IMR-90 (cell line): ENCODE measurements around the gene IGSF9B. TPM values are rescaled to one million over a fixed set of nuclear protein-coding genes. Genes with fewer than 3 reads are reported as not detected.
"Not testable (repeated sequence)": the region's sequence is repeated elsewhere in the genome, so short reads cannot be mapped to it uniquely, and the experiment has no call there.

Experiments used
- ATAC-seq: fragments of 200-7000 bp; cut with Tn5 transposase; 2 replicates; pipeline ENCODE4 v1.9.1; 2020; ENCODE audit warnings: low read depth, mild to moderate bottlenecking, moderate library complexity
- BruUV-seq: library from RNA; stranded (reverse); fragments of 400-500 nt; replicated peaks from 2 replicates; lab custom pipeline; 2021; lab: Mats Ljungman, UMichigan
- CTCF ChIA-PET: fragments of 300-600 bp; formaldehyde crosslinking; extraction: SDS; loops from one replicate; lab custom pipeline; 2021; ENCODE audit warnings: antibody characterized with exemption; lab: Yijun Ruan, JAX
- POLR2A ChIA-PET: fragments of 300-600 bp; sonication (Branson Sonifier 250); formaldehyde crosslinking; loops from one replicate; lab custom pipeline; 2022; ENCODE audit warnings: antibody characterized with exemption; ENCODE audit not compliant: unreplicated experiment; lab: Charles Lee
- DNase-seq: peaks from one replicate; pipeline ENCODE4 v3.0.0; 2013
- H2AFZ ChIP-seq: replicated peaks from 2 replicates; pipeline ENCODE3; 2013; ENCODE audit warnings: low read length, mild to moderate bottlenecking; ENCODE audit not compliant: poor library complexity
- H2AK5ac ChIP-seq: 2 replicates; pipeline ENCODE4 v1.6.1; 2013; ENCODE audit warnings: low read depth, low read length, inconsistent platforms
- H2AK9ac ChIP-seq: replicated peaks from 2 replicates; pipeline ENCODE3; 2013; ENCODE audit warnings: mild to moderate bottlenecking, low read depth, low read length, moderate library complexity; ENCODE audit not compliant: poor library complexity
- H2BK120ac ChIP-seq: 2 replicates; pipeline ENCODE4 v1.6.1; 2013; ENCODE audit warnings: low read depth, low read length, inconsistent platforms
- H2BK15ac ChIP-seq: 3 replicates; pipeline ENCODE4 v1.6.1; 2013; ENCODE audit warnings: low read depth, low read length, inconsistent platforms
- H2BK20ac ChIP-seq: 2 replicates; pipeline ENCODE4 v1.6.1; 2013; ENCODE audit warnings: low read depth, mild to moderate bottlenecking, inconsistent platforms, low read length, moderate library complexity
- H2BK5ac ChIP-seq: 2 replicates; pipeline ENCODE4 v1.6.1; 2013; ENCODE audit warnings: mild to moderate bottlenecking, low read depth, low read length, inconsistent platforms; ENCODE audit not compliant: poor library complexity, severe bottlenecking
- H3K14ac ChIP-seq: replicated peaks from 2 replicates; pipeline ENCODE4 v1.6.1; 2013; ENCODE audit warnings: low read depth, low read length, inconsistent platforms
- H3K18ac ChIP-seq: 2 replicates; pipeline ENCODE4 v1.6.1; 2013; ENCODE audit warnings: low read depth, low read length, control low read depth
- H3K23ac ChIP-seq: 2 replicates; pipeline ENCODE4 v1.6.1; 2013; ENCODE audit warnings: low read depth, low read length, inconsistent platforms
- H3K27ac ChIP-seq: 2 replicates; pipeline ENCODE4 v1.5.1; 2013; ENCODE audit warnings: mild to moderate bottlenecking, control low read depth, low read length; ENCODE audit not compliant: insufficient read depth
- H3K27me3 ChIP-seq: 2 replicates; pipeline ENCODE4 v1.6.1; 2013; ENCODE audit warnings: low read length; ENCODE audit not compliant: control insufficient read depth, insufficient read depth
- H3K36me3 ChIP-seq: 2 replicates; pipeline ENCODE4 v1.6.1; 2013; ENCODE audit warnings: low read length, mixed read lengths; ENCODE audit not compliant: control insufficient read depth, insufficient read depth
- H3K4ac ChIP-seq: 2 replicates; pipeline ENCODE4 v1.6.1; 2013; ENCODE audit warnings: low read depth, low read length, inconsistent platforms
- H3K4me1 ChIP-seq: 2 replicates; pipeline ENCODE4 v1.6.1; 2013; ENCODE audit warnings: low read length, mixed read lengths; ENCODE audit not compliant: control insufficient read depth, insufficient read depth
- H3K4me2 ChIP-seq: 2 replicates; pipeline ENCODE4 v1.6.1; 2013; ENCODE audit warnings: low read depth, mild to moderate bottlenecking, control low read depth, low read length, moderate library complexity
- H3K4me3 ChIP-seq: 2 replicates; pipeline ENCODE4 v1.5.1; 2013; ENCODE audit warnings: low read depth, mild to moderate bottlenecking, control low read depth, low read length, moderate library complexity; ENCODE audit not compliant: insufficient read depth
- H3K56ac ChIP-seq: 2 replicates; pipeline ENCODE4 v1.6.1; 2013; ENCODE audit warnings: low read length, inconsistent platforms; ENCODE audit not compliant: insufficient read depth; ENCODE audit errors: extremely low read depth
- H3K79me1 ChIP-seq, 2 experiments: 2 replicates each; pipeline ENCODE4 v1.6.1; 2013; ENCODE audit warnings: low read length in 2 of 2, inconsistent platforms in 1 of 2, low read depth in 1 of 2
- H3K9ac ChIP-seq: 2 replicates; pipeline ENCODE4 v1.6.1; 2013; ENCODE audit warnings: low read depth, low read length, control low read depth
- H3K9me1 ChIP-seq: 2 replicates; pipeline ENCODE4 v1.6.1; 2013; ENCODE audit warnings: low read length, inconsistent platforms; ENCODE audit not compliant: insufficient read depth
- H3K9me3 ChIP-seq: 2 replicates; pipeline ENCODE4 v1.6.1; 2013; ENCODE audit warnings: low read length; ENCODE audit not compliant: control insufficient read depth, insufficient read depth
- H4K20me1 ChIP-seq: 2 replicates; pipeline ENCODE4 v1.6.1; 2013; ENCODE audit warnings: low read length, inconsistent platforms; ENCODE audit not compliant: insufficient read depth
- H4K5ac ChIP-seq: 2 replicates; pipeline ENCODE4 v1.6.1; 2013; ENCODE audit warnings: mild to moderate bottlenecking, low read depth, low read length, control low read depth
- H4K8ac ChIP-seq, 2 experiments: 2 replicates each; pipeline ENCODE4 v1.6.1; 2013; ENCODE audit warnings: low read depth in 2 of 2, low read length in 2 of 2, control low read depth in 1 of 2, inconsistent platforms in 1 of 2
- H4K91ac ChIP-seq: 2 replicates; pipeline ENCODE4 v1.6.1; 2013; ENCODE audit warnings: low read depth, low read length, inconsistent platforms; ENCODE audit not compliant: insufficient read depth
- WGBS, 2 experiments: methylation state at CpG; one replicate each; pipeline versions ENCODE4 v1.1.5 to v1.1.7; 2013; ENCODE audit warnings: missing lambda C conversion rate in 2 of 2; ENCODE audit not compliant: insufficient read length in 1 of 2; ENCODE audit errors: extremely low coverage in 2 of 2; 5-methylcytosine and 5-hydroxymethylcytosine counted together
- dilution Hi-C: fragments of 300-500 bp; cut with HindIII; formaldehyde crosslinking; loops from one replicate; pipeline ENCODE4 v1.14.3; 2018; ENCODE audit warnings: low sequenced_read_pairs; ENCODE audit not compliant: unreplicated experiment
- in situ Hi-C: fragments of 300-500 bp; cut with MboI; formaldehyde crosslinking; loops from 3 replicates; pipeline ENCODE4 v1.14.3; 2019; ENCODE audit warnings: low sequenced_read_pairs, inconsistent platforms, mixed read lengths
- intact Hi-C: fragments of 100-400 bp; cut with micrococcal nuclease; formaldehyde crosslinking; loops from 2 replicates; pipeline ENCODE4 v1.10.0; 2022
- polyA plus RNA-seq, 3 experiments: library from polyadenylated mRNA; depleted of rRNA; stranded (reverse); fragments of >200 nt; gene quantifications; 2 replicates each; pipeline ENCODE4 v1.2.3, GENCODE V29; 2012; ENCODE audit warnings: low replicate concordance in 1 of 3
- total RNA-seq: library from RNA; depleted of rRNA; stranded (reverse); fragments of >200 nt; gene quantifications from 2 replicates; pipeline ENCODE4 v1.2.3, GENCODE V29; 2012

Gene IGSF9B
- total and polyA plus RNA-seq, 2 of the 4 experiments (the other 2 are of a cell fraction), result under 0.01 to 0.10 TPM

GRCh38 chr11:134002819-134003218 lies 46.1 kb upstream of the IGSF9B start:
- H2BK15ac ChIP-seq, H3K9ac ChIP-seq, H2BK5ac ChIP-seq, CTCF ChIA-PET, H3K14ac ChIP-seq, H3K4ac ChIP-seq, H3K27me3 ChIP-seq, H3K18ac ChIP-seq, H4K91ac ChIP-seq, in situ Hi-C loops, intact Hi-C loops, H3K4me1 ChIP-seq, H3K9me1 ChIP-seq, H3K79me1 ChIP-seq, H3K23ac ChIP-seq, H3K9me3 ChIP-seq, H3K4me3 ChIP-seq, DNase-seq, H2AFZ ChIP-seq, H3K27ac ChIP-seq, BruUV-seq, POLR2A ChIA-PET, H4K5ac ChIP-seq, H4K8ac ChIP-seq, H2BK120ac ChIP-seq, H4K20me1 ChIP-seq, H2BK20ac ChIP-seq, H2AK9ac ChIP-seq, H3K4me2 ChIP-seq, H2AK5ac ChIP-seq, H3K36me3 ChIP-seq, H3K56ac ChIP-seq, dilution Hi-C loops, ATAC-seq: not testable (repeated sequence)
- 87% methylated on average over 16 of the region's 37 CpGs; no CpG with 5 or more reads in 1 of the 2 experiments for WGBS, 2 experiments

- H2AK5ac ChIP-seq, H3K4me2 ChIP-seq, H3K9ac ChIP-seq, H3K14ac ChIP-seq, H3K23ac ChIP-seq, ATAC-seq, H3K9me3 ChIP-seq, H2BK15ac ChIP-seq, H2BK20ac ChIP-seq, H4K5ac ChIP-seq, CTCF ChIA-PET, H4K20me1 ChIP-seq, intact Hi-C loops, H2AFZ ChIP-seq, H2AK9ac ChIP-seq, H4K91ac ChIP-seq, POLR2A ChIA-PET, H3K4me1 ChIP-seq, H3K27me3 ChIP-seq, dilution Hi-C loops, H3K4me3 ChIP-seq, H3K9me1 ChIP-seq, H3K56ac ChIP-seq, H4K8ac ChIP-seq, H3K18ac ChIP-seq, H2BK120ac ChIP-seq, DNase-seq, H2BK5ac ChIP-seq, BruUV-seq, H3K4ac ChIP-seq, H3K79me1 ChIP-seq, H3K36me3 ChIP-seq, H3K27ac ChIP-seq, in situ Hi-C loops: not testable (repeated sequence)
- 77% methylated on average over 3 of the region's 10 CpGs; no CpG with 5 or more reads in 1 of the 2 experiments for WGBS, 2 experiments
Observed at GRCh38 chr11:134002338-134002737, 45.6 kb upstream of the IGSF9B start.
